Transverse colon (tissue), 4 donors: ENCODE results near the gene ADGRB3. TPM values are rescaled to one million over a fixed set of nuclear protein-coding genes. Genes with fewer than 3 reads are reported as not detected.

ENCODE experiments used
- DNase-seq: peaks from one replicate; pipeline ENCODE4 v3.0.0-alpha.2; 2019
- H3K27ac ChIP-seq, 4 donors: fragments of 200-600 bp; sonication (generic); 2 replicates each; pipeline ENCODE4 v1.5.1; 2016 to 2018; ENCODE audit warnings: inconsistent platforms in 4 of 4
- H3K27me3 ChIP-seq: fragments of 200-600 bp; sonication (generic); 2 replicates; pipeline ENCODE4 v1.5.1; 2017; ENCODE audit warnings: inconsistent platforms
- H3K36me3 ChIP-seq, 4 donors: fragments of 200-600 bp; sonication (generic); 2 replicates each; pipeline ENCODE4 v1.5.1; 2017 to 2019; ENCODE audit warnings: inconsistent platforms in 4 of 4
- H3K4me1 ChIP-seq, 4 donors: fragments of 200-600 bp; sonication (generic); 2 replicates each; pipeline ENCODE4 v1.5.1; 2017 to 2020; ENCODE audit warnings: inconsistent platforms in 4 of 4
- H3K4me3 ChIP-seq, 4 donors: fragments of 200-600 bp; sonication (generic); 1 replicate in 1 of 4; 2 replicates in 3 of 4; pipeline versions ENCODE4 v1.5.1 to v1.6.1; 2017 to 2019; ENCODE audit warnings: inconsistent platforms in 4 of 4
- H3K9me3 ChIP-seq, 2 donors: fragments of 200-600 bp; sonication (generic); 2 replicates each; pipeline ENCODE4 v1.5.1; 2017 to 2019; ENCODE audit warnings: inconsistent platforms in 2 of 2
- EP300 ChIP-seq: sonication (generic); formaldehyde crosslinking; IDR thresholded peaks from one replicate; pipeline ENCODE4 v1.6.1; 2017; ENCODE audit warnings: antibody characterized with exemption, low read depth
- POLR2A ChIP-seq: fragments of 450-650 bp; IDR thresholded peaks from one replicate; pipeline ENCODE4 v1.6.1; 2016; ENCODE audit warnings: antibody characterized with exemption, mild to moderate bottlenecking, moderate library complexity
- POLR2AphosphoS5 ChIP-seq, 3 donors: sonication (generic); formaldehyde crosslinking; IDR thresholded peaks; one replicate each; pipeline ENCODE4 v1.6.1; 2016; ENCODE audit warnings: antibody characterized with exemption in 3 of 3
- WGBS, 2 donors: methylation state at CpG; one replicate each; pipeline ENCODE4 v1.1.5; 2018; ENCODE audit warnings: low coverage in 1 of 2; 5-methylcytosine and 5-hydroxymethylcytosine counted together
- in situ Hi-C, 4 donors: fragments of 200-750 bp; cut with MboI; loops; one replicate each; pipeline versions ENCODE4 v1.15.0 to v1.15.1; 2017; ENCODE audit warnings: low sequenced_read_pairs in 3 of 4, low pct_ligation_motif_present in 1 of 4, low pct_unique_long_range_greater_than_20kb in 1 of 4
- intact Hi-C: fragments of 100-400 bp; cut with DNase I; formaldehyde crosslinking; loops from one replicate; pipeline ENCODE4 v1.15.1; 2023; ENCODE audit warnings: low total_unique reads
- total RNA-seq, 4 donors: library from RNA; depleted of rRNA; stranded (reverse); fragments of >200 nt; gene quantifications; one replicate each; pipeline ENCODE4 v1.1.0, GENCODE V29; 2016
- TF ChIP-seq, protein P1 (sequence below), 5 experiments: fragments of 200-600 bp in 3 of 5; fragments of 450-650 bp in 2 of 5; sonication (generic) in 3 of 5; IDR thresholded peaks; 1 replicate in 2 of 5; 2 replicates in 3 of 5; pipeline ENCODE4 v1.5.1; 2016 to 2017; ENCODE audit warnings: antibody characterized with exemption in 5 of 5, inconsistent platforms in 3 of 5, mild to moderate bottlenecking in 2 of 5, moderate library complexity in 1 of 5

ADGRB3 gene
- total RNA-seq, 4 donors from 2014 or later = 0.37 to 20.5 (median 2.2) TPM

DNA sequence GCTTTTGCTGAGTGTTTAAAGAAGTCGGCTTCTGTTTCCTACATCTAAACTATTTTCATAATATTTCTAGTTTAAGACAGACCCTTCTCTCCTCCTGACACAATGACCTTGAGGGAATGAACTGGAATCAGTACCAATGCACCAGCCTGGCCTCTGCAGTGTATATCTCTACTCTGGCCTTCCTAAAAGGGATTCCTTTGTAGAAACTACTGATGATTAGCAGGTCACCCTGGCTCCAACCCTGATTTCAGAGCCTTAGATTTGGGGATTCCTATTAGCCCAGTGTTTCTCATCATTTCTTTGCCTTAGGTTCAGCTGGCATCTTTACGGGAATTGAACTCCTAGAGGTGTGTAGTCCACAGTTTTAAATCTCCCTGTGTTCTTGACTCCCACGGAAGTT lies 75.4 kb downstream of the ADGRB3 start:
- Histone ChIP-seq H3K27ac (no peak overlapping the region), H3K9me3 (no peaks in the 10 kb centered on the region), H3K36me3 (no peaks in the 10 kb centered on the region), H3K4me3 (no peak overlapping the region), H3K4me1 (no peaks in the 10 kb centered on the region), H3K27me3 (no peaks in the 10 kb centered on the region)
- no peak for DNase-seq
- WGBS, 2 donors = 68 to 78% methylated on average over 2 to 3 of the region's 3 CpGs
- intact Hi-C loops = no loop called here
- in situ Hi-C loops = no loop called here
- no peak for TF ChIP-seq POLR2A
- TF ChIP-seq, protein P1, sequence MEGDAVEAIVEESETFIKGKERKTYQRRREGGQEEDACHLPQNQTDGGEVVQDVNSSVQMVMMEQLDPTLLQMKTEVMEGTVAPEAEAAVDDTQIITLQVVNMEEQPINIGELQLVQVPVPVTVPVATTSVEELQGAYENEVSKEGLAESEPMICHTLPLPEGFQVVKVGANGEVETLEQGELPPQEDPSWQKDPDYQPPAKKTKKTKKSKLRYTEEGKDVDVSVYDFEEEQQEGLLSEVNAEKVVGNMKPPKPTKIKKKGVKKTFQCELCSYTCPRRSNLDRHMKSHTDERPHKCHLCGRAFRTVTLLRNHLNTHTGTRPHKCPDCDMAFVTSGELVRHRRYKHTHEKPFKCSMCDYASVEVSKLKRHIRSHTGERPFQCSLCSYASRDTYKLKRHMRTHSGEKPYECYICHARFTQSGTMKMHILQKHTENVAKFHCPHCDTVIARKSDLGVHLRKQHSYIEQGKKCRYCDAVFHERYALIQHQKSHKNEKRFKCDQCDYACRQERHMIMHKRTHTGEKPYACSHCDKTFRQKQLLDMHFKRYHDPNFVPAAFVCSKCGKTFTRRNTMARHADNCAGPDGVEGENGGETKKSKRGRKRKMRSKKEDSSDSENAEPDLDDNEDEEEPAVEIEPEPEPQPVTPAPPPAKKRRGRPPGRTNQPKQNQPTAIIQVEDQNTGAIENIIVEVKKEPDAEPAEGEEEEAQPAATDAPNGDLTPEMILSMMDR (IDR thresholded peaks at IDR 0.05) = no peak
- TF ChIP-seq POLR2AphosphoS5 (IDR thresholded peaks at IDR 0.05) = no peak
- TF ChIP-seq EP300 = no peak

DNA sequence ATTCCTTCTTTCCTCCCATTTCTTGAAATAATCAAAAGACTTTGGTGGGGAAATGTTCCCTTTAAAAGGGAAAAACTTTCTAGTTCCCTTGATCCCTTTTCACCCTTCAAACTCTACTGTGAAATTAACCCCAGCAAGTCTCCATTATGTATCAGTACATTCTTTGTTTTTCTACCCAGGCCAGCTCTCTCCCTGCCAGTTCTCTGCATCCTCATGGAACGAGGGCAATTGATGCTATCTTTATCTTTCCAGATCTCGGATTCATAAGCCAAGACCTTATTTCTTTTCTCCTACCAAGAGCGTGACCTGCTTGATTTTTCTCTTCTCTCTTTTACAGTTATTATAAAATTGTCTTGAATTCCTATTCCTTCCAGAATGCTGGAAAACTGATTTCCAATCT lies 75.8 kb downstream of the ADGRB3 start:
- in situ Hi-C loops = no loop called here

DNA sequence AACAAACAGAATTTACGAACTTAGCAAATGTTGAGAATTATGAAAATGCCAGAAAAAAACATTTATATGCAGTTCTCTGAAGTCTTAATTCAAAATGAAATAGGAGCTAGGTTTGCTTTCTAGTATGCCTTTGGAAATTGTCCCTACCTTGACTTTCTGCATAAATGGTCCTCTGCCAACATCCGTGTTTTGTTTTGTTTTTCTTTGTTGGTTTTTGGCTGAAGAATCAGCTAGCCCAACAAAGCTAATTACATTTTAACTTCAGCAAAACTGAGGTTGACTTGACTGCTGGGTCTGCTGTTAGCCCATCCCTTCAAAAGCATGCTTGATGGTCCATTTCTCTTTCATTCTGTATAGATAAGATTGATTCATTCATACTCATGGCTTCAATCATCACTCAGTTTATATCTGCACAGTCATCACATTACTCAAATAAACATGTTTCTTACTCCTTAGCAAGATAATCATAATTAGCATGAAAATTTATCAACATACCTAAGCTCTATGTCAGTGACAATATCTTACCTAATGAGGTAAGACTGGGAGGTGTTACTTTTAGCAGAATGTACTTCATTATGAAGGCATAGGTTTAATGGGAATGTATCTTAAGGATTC lies 76.4 kb downstream of the ADGRB3 start:
- in situ Hi-C loops = no loop called here
- no peaks in the 10 kb centered on the region for H3K4me1 ChIP-seq
- no peak overlapping the region for H3K27ac ChIP-seq
- intact Hi-C loops = no loop called here
- DNase-seq = no peak
- no peaks in the 10 kb centered on the region for H3K36me3 ChIP-seq
- no peak for TF ChIP-seq POLR2A
- TF ChIP-seq, protein P1 (IDR thresholded peaks at IDR 0.05) = no peak
- TF ChIP-seq POLR2AphosphoS5 (IDR thresholded peaks at IDR 0.05) = no peak
- TF ChIP-seq EP300 = no peak
- WGBS, 2 donors = 62 to 71% methylated on average over 2 of the region's 2 CpGs
- H3K27me3 ChIP-seq = no peaks in the 10 kb centered on the region
- no peaks in the 10 kb centered on the region for H3K9me3 ChIP-seq
- H3K4me3 ChIP-seq = no peak overlapping the region

More for the DNA sequence above, 75.8 kb downstream of the ADGRB3 start:
- H3K4me3 ChIP-seq = no peak overlapping the region
- no peaks in the 10 kb centered on the region for H3K27me3 ChIP-seq
- H3K27ac ChIP-seq = no peak overlapping the region
- H3K4me1 ChIP-seq = no peaks in the 10 kb centered on the region
- no peaks in the 10 kb centered on the region for H3K9me3 ChIP-seq
- no peaks in the 10 kb centered on the region for H3K36me3 ChIP-seq
- DNase-seq = no peak
- TF ChIP-seq, protein P1 (IDR thresholded peaks at IDR 0.05) = no peak
- TF ChIP-seq POLR2A = no peak
- no peak for TF ChIP-seq POLR2AphosphoS5 (IDR thresholded peaks at IDR 0.05)
- TF ChIP-seq EP300 = no peak
- intact Hi-C loops = no loop called here
- 59 to 60% methylated on average over 3 of the region's 3 CpGs for WGBS, 2 donors

DNA sequence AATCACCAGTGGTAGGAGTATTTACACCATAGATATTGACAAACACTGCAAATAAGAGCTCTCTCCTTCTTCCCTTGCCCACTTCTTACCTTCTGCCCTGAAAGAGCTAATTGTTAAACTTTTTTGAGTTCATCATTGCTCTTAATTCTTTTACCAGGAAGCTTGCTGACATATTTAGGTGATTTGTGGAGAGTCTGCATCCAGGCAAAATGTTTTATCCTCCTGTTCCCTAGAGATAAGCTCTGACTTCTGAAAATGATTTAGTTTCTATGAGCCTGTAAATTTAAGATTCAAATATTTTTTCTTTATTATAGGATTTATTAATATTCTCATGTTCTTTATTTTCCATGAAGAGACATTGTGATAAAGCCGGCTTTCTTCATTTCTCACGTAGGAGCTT lies 81.5 kb downstream of the ADGRB3 start:
- intact Hi-C loops (no loop called here), in situ Hi-C loops (no loop called here)
- Histone ChIP-seq H3K4me1 (no peaks in the 10 kb centered on the region), H3K36me3 (no peaks in the 10 kb centered on the region), H3K27me3 (no peaks in the 10 kb centered on the region), H3K27ac (no peak overlapping the region), H3K4me3 (no peak overlapping the region), H3K9me3 (no peaks in the 10 kb centered on the region)
- TF ChIP-seq EP300 = no peak
- TF ChIP-seq, protein P1 (IDR thresholded peaks at IDR 0.05) = no peak
- TF ChIP-seq POLR2AphosphoS5 (IDR thresholded peaks at IDR 0.05) = no peak
- TF ChIP-seq POLR2A = no peak
- 75 to 90% methylated on average over 2 of the region's 2 CpGs for WGBS, 2 donors
- no peak for DNase-seq
